ENCODE data around the gene EDC3. TPM values are rescaled to one million over a fixed set of nuclear protein-coding genes. Genes with fewer than 3 reads are reported as not detected.

The EDC3 gene
- total and polyA plus RNA-seq, 9 of the 15 experiments (the other 6 are each of a cell fraction or from before 2014, with no cell fraction given): 11.7 to 63.9 (median 32.8) TPM

DNA sequence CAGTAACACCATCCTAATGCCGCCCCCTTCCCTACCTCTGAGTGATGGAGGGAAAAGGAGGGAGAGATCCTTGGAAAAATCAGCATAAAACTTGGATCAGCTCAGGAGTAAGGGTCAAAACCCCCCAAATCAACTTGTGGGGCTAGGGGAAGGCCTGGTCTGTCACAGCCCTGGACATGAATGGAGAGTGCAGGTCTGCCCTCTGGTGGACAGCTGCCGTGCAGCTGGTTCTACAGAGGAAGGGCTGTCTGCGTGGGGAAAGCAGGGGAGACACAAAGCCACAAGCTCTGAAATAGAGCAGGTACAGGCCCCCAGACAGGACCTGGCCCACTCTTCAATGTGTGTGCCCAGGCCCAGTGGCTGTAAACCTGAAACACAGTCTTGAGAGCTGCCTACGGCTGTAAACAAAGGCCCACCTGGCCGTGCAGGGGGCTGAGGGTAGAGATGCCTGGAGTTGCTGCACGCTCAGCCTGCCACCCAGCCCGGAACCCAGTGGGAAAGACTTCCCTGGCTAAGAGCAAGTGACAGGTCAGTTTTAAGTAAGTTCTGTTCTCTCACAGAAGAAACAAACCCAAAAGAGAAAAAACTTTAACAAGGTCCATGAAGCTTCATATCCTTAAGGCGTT lies 63.8 kb downstream of the EDC3 start (continued):
- TF ChIP-seq ILK (tag; IDR thresholded peaks at IDR 0.05; ENCODE audit: borderline replicate concordance, low read depth) (no peak), DMBX1 (CRISPR knock-in tag; IDR thresholded peaks at IDR 0.05; ENCODE audit: borderline replicate concordance) (no peak), MBD1 (CRISPR knock-in tag; IDR thresholded peaks at IDR 0.05) (no peak), SRSF3 (IDR thresholded peaks at IDR 0.05; ENCODE audit: insufficient read depth, low read length) (no peak), ZNF445 (CRISPR knock-in tag; IDR thresholded peaks at IDR 0.05; ENCODE audit: low read depth) (no peak), CREBBP (IDR thresholded peaks at IDR 0.05; ENCODE audit: low read depth, low read length) (no peak), MTA1 (IDR thresholded peaks at IDR 0.05; ENCODE audit: borderline replicate concordance) (no peak), PTTG1 (tag; IDR thresholded peaks at IDR 0.05; ENCODE audit: low read depth) (no peak), POLR2H (tag; IDR thresholded peaks at IDR 0.05; ENCODE audit: low read depth) (no peak), SMC3 (conservative IDR thresholded peaks at IDR 0.05; ENCODE audit: insufficient read depth, low read depth, low read length) (peak; percentile 81), ELF1 (tag; IDR thresholded peaks at IDR 0.05) (no peak), GTF2A2 (tag; IDR thresholded peaks at IDR 0.05) (no peak), PTRF (tag; IDR thresholded peaks at IDR 0.05) (no peak)
- TF ChIP-seq, protein P1, sequence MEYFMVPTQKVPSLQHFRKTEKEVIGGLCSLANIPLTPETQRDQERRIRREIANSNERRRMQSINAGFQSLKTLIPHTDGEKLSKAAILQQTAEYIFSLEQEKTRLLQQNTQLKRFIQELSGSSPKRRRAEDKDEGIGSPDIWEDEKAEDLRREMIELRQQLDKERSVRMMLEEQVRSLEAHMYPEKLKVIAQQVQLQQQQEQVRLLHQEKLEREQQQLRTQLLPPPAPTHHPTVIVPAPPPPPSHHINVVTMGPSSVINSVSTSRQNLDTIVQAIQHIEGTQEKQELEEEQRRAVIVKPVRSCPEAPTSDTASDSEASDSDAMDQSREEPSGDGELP (CRISPR knock-in tag; IDR thresholded peaks at IDR 0.05; ENCODE audit: borderline replicate concordance): peak; percentile 78; the same call in 1 of the 2 replicates

Data from K562 (cell line).